K562 (cell line): Measurements from ENCODE around the gene MOSPD3. TPM values are rescaled to one million over a fixed set of nuclear protein-coding genes. Genes with fewer than 3 reads are reported as not detected.

Experiments used
- CGGBP1 ChIP-seq: fragments of 250-450 bp; sonication (Bioruptor Pico); IDR thresholded peaks from 2 replicates; pipeline ENCODE4 v1.9.0; 2021; ENCODE audit warnings: mild to moderate bottlenecking
- CREB3L1 ChIP-seq: fragments of 450-650 bp; IDR thresholded peaks from 2 replicates; pipeline ENCODE4 v1.6.1; 2014; ENCODE audit warnings: low read depth, mild to moderate bottlenecking, moderate library complexity, borderline replicate concordance
- CSDE1 ChIP-seq, 2 experiments: fragments of 450-650 bp; IDR thresholded peaks; 2 replicates each; pipeline ENCODE4 v1.6.1; 2016; ENCODE audit warnings: mild to moderate bottlenecking in 1 of 2
- DIDO1 ChIP-seq: fragments of 450-650 bp; IDR thresholded peaks from 2 replicates; pipeline ENCODE4 v1.6.1; 2016; ENCODE audit warnings: low read depth, missing biosample characterization, missing genetic modification characterization
- ESRRB ChIP-seq: fragments of 250-450 bp; sonication (Bioruptor Pico); IDR thresholded peaks from 2 replicates; pipeline ENCODE4 v1.5.0; 2020; ENCODE audit warnings: mild to moderate bottlenecking, moderate library complexity, borderline replicate concordance
- GABPB1 ChIP-seq: sonication (generic); formaldehyde crosslinking; IDR thresholded peaks from 2 replicates; pipeline ENCODE4 v1.8.0; 2022; ENCODE audit warnings: mild to moderate bottlenecking, missing genetic modification reagents
- KDM2B ChIP-seq: fragments of 250-450 bp; sonication (Bioruptor Pico); IDR thresholded peaks from 2 replicates; pipeline ENCODE4 v1.8.0; 2021; ENCODE audit warnings: mild to moderate bottlenecking, moderate library complexity
- POLR2H ChIP-seq: IDR thresholded peaks from 2 replicates; pipeline ENCODE4 v1.6.1; 2016; ENCODE audit warnings: missing genetic modification characterization, low read depth, mild to moderate bottlenecking, control low read depth, missing compliant biosample characterization, moderate library complexity
- PTRF ChIP-seq: fragments of 450-650 bp; IDR thresholded peaks from 2 replicates; pipeline ENCODE4 v1.6.1; 2016; ENCODE audit warnings: mild to moderate bottlenecking, missing genetic modification characterization, missing compliant biosample characterization
- PYGO2 ChIP-seq: fragments of 450-650 bp; IDR thresholded peaks from 2 replicates; pipeline ENCODE4 v1.6.1; 2016; ENCODE audit warnings: mild to moderate bottlenecking, missing genetic modification characterization, moderate library complexity, missing compliant biosample characterization
- RBM15 ChIP-seq: fragments of 200-400 bp; formaldehyde crosslinking; IDR thresholded peaks from 2 replicates; pipeline ENCODE4 v1.6.1; 2018; ENCODE audit warnings: mild to moderate bottlenecking, low read length, moderate library complexity; ENCODE audit not compliant: insufficient read depth
- RBM34 ChIP-seq: fragments of 200-400 bp; formaldehyde crosslinking; IDR thresholded peaks from 2 replicates; pipeline ENCODE4 v1.6.1; 2018; ENCODE audit warnings: low read length, borderline replicate concordance; ENCODE audit not compliant: insufficient read depth
- SAFB2 ChIP-seq: fragments of 200-400 bp; formaldehyde crosslinking; IDR thresholded peaks from 2 replicates; pipeline ENCODE4 v1.6.1; 2018; ENCODE audit warnings: borderline replicate concordance, low read length, low read depth, moderate library complexity; ENCODE audit not compliant: severe bottlenecking
- SFPQ ChIP-seq: fragments of 200-400 bp; formaldehyde crosslinking; IDR thresholded peaks from 2 replicates; pipeline ENCODE4 v1.6.1; 2017; ENCODE audit warnings: mild to moderate bottlenecking, low read depth, low read length, moderate library complexity
- SP2 ChIP-seq: IDR thresholded peaks from 2 replicates; pipeline ENCODE4 v1.6.1; 2011; ENCODE audit warnings: mild to moderate bottlenecking, low read depth, low read length, moderate library complexity; ENCODE audit not compliant: poor library complexity, severe bottlenecking; ENCODE audit errors: extremely low read depth
- ZBTB43 ChIP-seq: sonication (generic); formaldehyde crosslinking; IDR thresholded peaks from 2 replicates; pipeline ENCODE4 v1.8.0; 2023; ENCODE audit warnings: mild to moderate bottlenecking, missing genetic modification reagents
- ZBTB7A ChIP-seq: IDR thresholded peaks from 2 replicates; pipeline ENCODE4 v1.6.1; 2011; ENCODE audit warnings: low read depth, mild to moderate bottlenecking, low read length, moderate library complexity, borderline replicate concordance; ENCODE audit not compliant: control insufficient read depth
- ZFP30 ChIP-seq: fragments of 250-450 bp; sonication (Bioruptor Pico); IDR thresholded peaks from 2 replicates; pipeline ENCODE4 v1.8.0; 2022; ENCODE audit warnings: moderate library complexity, mild to moderate bottlenecking, inconsistent platforms, borderline replicate concordance
- ZNF217 ChIP-seq: sonication (generic); formaldehyde crosslinking; IDR thresholded peaks from 2 replicates; pipeline ENCODE4 v1.8.0; 2022; ENCODE audit warnings: mild to moderate bottlenecking, missing genetic modification reagents
- ZNF232 ChIP-seq: sonication (generic); formaldehyde crosslinking; IDR thresholded peaks from 2 replicates; pipeline ENCODE4 v1.8.0; 2022; ENCODE audit warnings: mild to moderate bottlenecking, missing genetic modification reagents
- polyA plus RNA-seq, 8 experiments: library from polyadenylated mRNA; depleted of rRNA in 4 of 8; stranded (reverse) in 5 of 8; unstranded in 3 of 8; fragments of >200 nt; fragmentation: Nextera tagmentation in 2 of 8; fragmentation: Illumina TruSeq in 1 of 8; extraction: Ambion mirVana in 2 of 8; extraction: Trizol in 1 of 8; gene quantifications; 2 replicates each; pipeline versions ENCODE4 v1.2.1 to v1.2.3, GENCODE V29; 2011 to 2014; ENCODE audit warnings: inconsistent platforms in 1 of 8, missing spikeins in 1 of 8
- total RNA-seq, 7 experiments: library from RNA; depleted of rRNA in 6 of 7; stranded (reverse); fragments of >200 nt in 6 of 7; fragmentation: Illumina TruSeq in 2 of 7; extraction: Trizol in 2 of 7; gene quantifications; 2 replicates each; pipeline versions ENCODE4 v1.2.1 to v1.2.3, GENCODE V29; 2011 to 2021; ENCODE audit warnings: low replicate concordance in 1 of 7

The MOSPD3 gene
- total and polyA plus RNA-seq, 9 of the 15 experiments (the other 6 are each of a cell fraction or from before 2014, with no cell fraction given) = 1.4 to 32.1 (median 7.3) TPM

GRCh38 chr7:100639995-100640516, 27.7 kb downstream of the MOSPD3 start (continued):
- TF ChIP-seq ZNF232 (CRISPR knock-in tag) = no peak
- no peak for TF ChIP-seq ZBTB43 (CRISPR knock-in tag)
- no peak for TF ChIP-seq ZNF217 (CRISPR knock-in tag)
- no peak for TF ChIP-seq CGGBP1 (CRISPR knock-in tag)
- TF ChIP-seq SFPQ = no peak
- no peak for TF ChIP-seq CSDE1 (IDR thresholded peaks at IDR 0.05)
- 0 out of 2 replicates have a peak, but pooled peaks have one; percentile 6 for TF ChIP-seq CREB3L1
- TF ChIP-seq RBM34 = no peak
- TF ChIP-seq KDM2B (CRISPR knock-in tag) = no peak
- TF ChIP-seq ZBTB7A = no peak
- no peak for TF ChIP-seq RBM15
- no peak for TF ChIP-seq POLR2H (tag)
- no peak for TF ChIP-seq PYGO2 (tag)
- TF ChIP-seq SP2 = no peak
- no peak for TF ChIP-seq PTRF
- no peak for TF ChIP-seq ZFP30 (CRISPR knock-in tag)
- TF ChIP-seq DIDO1 (tag) = no peak
- no peak for TF ChIP-seq ESRRB (CRISPR knock-in tag)
- no peak for TF ChIP-seq GABPB1
- TF ChIP-seq SAFB2 = no peak
